ENCODE data around the gene BLCAP. TPM values are rescaled to one million over a fixed set of nuclear protein-coding genes. Genes with fewer than 3 reads are reported as not detected.
"Not testable (repeated sequence)": the region's sequence is repeated elsewhere in the genome, so short reads cannot be mapped to it uniquely, and the experiment has no call there.

Gene BLCAP
- total RNA-seq, 1 donor: 39.1 TPM

GRCh38 chr20:37542281-37542680 lies 14.6 kb upstream of the BLCAP start:
- Histone ChIP-seq H3K4me2 (ENCODE audit: insufficient read depth, low read length) (no peak overlapping the region), H3K27ac (ENCODE audit: low read depth, low read length) (no peak overlapping the region), H3K36me3 (ENCODE audit: insufficient read depth, low read length) (no peaks in the 10 kb centered on the region), H3K4me1 (ENCODE audit: insufficient read depth, low read length) (no peaks in the 10 kb centered on the region), H3K79me2 (ENCODE audit: insufficient read depth, low read length) (no peaks in the 10 kb centered on the region), H3K9me3 (ENCODE audit: low read depth, low read length) (no peaks in the 10 kb centered on the region), H3K27me3 (ENCODE audit: insufficient read depth, low read length) (peaks cover 16% of the 10 kb centered on the region), H2AFZ (ENCODE audit: low read length) (no peak overlapping the region), H4K20me1 (ENCODE audit: insufficient read depth, low read length) (no peaks in the 10 kb centered on the region), H3K4me3 (ENCODE audit: insufficient read depth, low read length) (no peak overlapping the region)
- no peak for DNase-seq (ENCODE audit: insufficient read length, low spot score, missing footprints)
- no peak for TF ChIP-seq CTCF (IDR thresholded peaks at IDR 0.05; ENCODE audit: extremely low read depth, low read depth, low read length)

GRCh38 chr20:37541326-37541725 lies 13.7 kb upstream of the BLCAP start:
- Histone ChIP-seq H3K79me2 (ENCODE audit: insufficient read depth, low read length) (no peaks in the 10 kb centered on the region), H3K27ac (ENCODE audit: low read depth, low read length) (no peak overlapping the region), H4K20me1 (ENCODE audit: insufficient read depth, low read length) (no peaks in the 10 kb centered on the region), H3K4me1 (ENCODE audit: insufficient read depth, low read length) (no peaks in the 10 kb centered on the region), H3K36me3 (ENCODE audit: insufficient read depth, low read length) (no peaks in the 10 kb centered on the region), H2AFZ (ENCODE audit: low read length) (no peak overlapping the region), H3K27me3 (ENCODE audit: insufficient read depth, low read length) (peaks cover 24% of the 10 kb centered on the region), H3K4me2 (ENCODE audit: insufficient read depth, low read length) (no peak overlapping the region), H3K9me3 (ENCODE audit: low read depth, low read length) (no peaks in the 10 kb centered on the region), H3K4me3 (ENCODE audit: insufficient read depth, low read length) (no peak overlapping the region)
- TF ChIP-seq CTCF (IDR thresholded peaks at IDR 0.05; ENCODE audit: extremely low read depth, low read depth, low read length): no peak
- DNase-seq (ENCODE audit: insufficient read length, low spot score, missing footprints): no peak

- H3K79me2 ChIP-seq (ENCODE audit: insufficient read depth, low read length): not testable (repeated sequence)
Observed at GRCh38 chr20:37540838-37541237, 13.2 kb upstream of the BLCAP start.

GRCh38 chr20:37540001-37540400 lies 12.3 kb upstream of the BLCAP start:
- DNase-seq (ENCODE audit: insufficient read length, low spot score, missing footprints): no peak
- H3K4me3 ChIP-seq (ENCODE audit: insufficient read depth, low read length): no peak overlapping the region
- no peaks in the 10 kb centered on the region for H3K36me3 ChIP-seq (ENCODE audit: insufficient read depth, low read length)
- H3K4me1 ChIP-seq (ENCODE audit: insufficient read depth, low read length): no peaks in the 10 kb centered on the region
- H3K27me3 ChIP-seq (ENCODE audit: insufficient read depth, low read length): peaks cover 18% of the 10 kb centered on the region
- no peak overlapping the region for H2AFZ ChIP-seq (ENCODE audit: low read length)
- H3K79me2 ChIP-seq (ENCODE audit: insufficient read depth, low read length): no peaks in the 10 kb centered on the region
- no peak overlapping the region for H3K27ac ChIP-seq (ENCODE audit: low read depth, low read length)
- H3K4me2 ChIP-seq (ENCODE audit: insufficient read depth, low read length): no peak overlapping the region
- no peak for TF ChIP-seq CTCF (IDR thresholded peaks at IDR 0.05; ENCODE audit: extremely low read depth, low read depth, low read length)
- no peaks in the 10 kb centered on the region for H3K9me3 ChIP-seq (ENCODE audit: low read depth, low read length)
- no peaks in the 10 kb centered on the region for H4K20me1 ChIP-seq (ENCODE audit: insufficient read depth, low read length)

More at GRCh38 chr20:37540838-37541237, 13.2 kb upstream of the BLCAP start:
- DNase-seq (ENCODE audit: insufficient read length, low spot score, missing footprints); H3K27ac ChIP-seq (ENCODE audit: low read depth, low read length); H3K4me1 ChIP-seq (ENCODE audit: insufficient read depth, low read length); H4K20me1 ChIP-seq (ENCODE audit: insufficient read depth, low read length); H3K36me3 ChIP-seq (ENCODE audit: insufficient read depth, low read length); H3K4me2 ChIP-seq (ENCODE audit: insufficient read depth, low read length); H3K9me3 ChIP-seq (ENCODE audit: low read depth, low read length); H3K4me3 ChIP-seq (ENCODE audit: insufficient read depth, low read length); H2AFZ ChIP-seq (ENCODE audit: low read length): not testable (repeated sequence)
- peaks cover 24% of the 10 kb centered on the region for H3K27me3 ChIP-seq (ENCODE audit: insufficient read depth, low read length)

Measured in osteoblast (primary cell).